ENCODE results near the gene RIPOR2. TPM values are rescaled to one million over a fixed set of nuclear protein-coding genes. Genes with fewer than 3 reads are reported as not detected.
A peak's percentile ranks its signal among the peaks of the same experiment; 100 is the strongest.

RIPOR2 gene
- total and polyA plus RNA-seq, 2 of the 13 experiments (the other 11 are each of a cell fraction or from before 2014, with no cell fraction given), result 0.02 to 0.05 TPM

DNA sequence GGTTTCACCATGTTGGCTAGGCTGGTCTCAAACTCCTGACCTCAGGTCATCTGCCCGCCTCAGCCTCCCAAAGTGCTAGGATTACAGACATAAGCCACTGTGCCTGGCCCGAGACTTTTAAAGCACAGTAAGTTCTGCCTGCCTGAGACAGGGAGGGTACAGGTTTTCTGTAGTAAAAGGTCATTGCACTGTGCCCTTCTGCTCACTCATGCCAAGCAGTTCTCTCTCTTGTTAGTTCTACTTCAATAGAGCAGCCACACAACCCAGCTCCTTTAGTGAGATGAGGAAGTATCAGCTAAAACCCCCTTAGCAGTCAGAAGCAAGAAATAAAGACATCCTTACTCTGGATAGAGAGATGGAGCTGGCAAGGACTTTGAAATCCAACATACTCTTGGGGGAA, 84.7 kb downstream of the RIPOR2 start (continued):
- TF ChIP-seq, protein P1, sequence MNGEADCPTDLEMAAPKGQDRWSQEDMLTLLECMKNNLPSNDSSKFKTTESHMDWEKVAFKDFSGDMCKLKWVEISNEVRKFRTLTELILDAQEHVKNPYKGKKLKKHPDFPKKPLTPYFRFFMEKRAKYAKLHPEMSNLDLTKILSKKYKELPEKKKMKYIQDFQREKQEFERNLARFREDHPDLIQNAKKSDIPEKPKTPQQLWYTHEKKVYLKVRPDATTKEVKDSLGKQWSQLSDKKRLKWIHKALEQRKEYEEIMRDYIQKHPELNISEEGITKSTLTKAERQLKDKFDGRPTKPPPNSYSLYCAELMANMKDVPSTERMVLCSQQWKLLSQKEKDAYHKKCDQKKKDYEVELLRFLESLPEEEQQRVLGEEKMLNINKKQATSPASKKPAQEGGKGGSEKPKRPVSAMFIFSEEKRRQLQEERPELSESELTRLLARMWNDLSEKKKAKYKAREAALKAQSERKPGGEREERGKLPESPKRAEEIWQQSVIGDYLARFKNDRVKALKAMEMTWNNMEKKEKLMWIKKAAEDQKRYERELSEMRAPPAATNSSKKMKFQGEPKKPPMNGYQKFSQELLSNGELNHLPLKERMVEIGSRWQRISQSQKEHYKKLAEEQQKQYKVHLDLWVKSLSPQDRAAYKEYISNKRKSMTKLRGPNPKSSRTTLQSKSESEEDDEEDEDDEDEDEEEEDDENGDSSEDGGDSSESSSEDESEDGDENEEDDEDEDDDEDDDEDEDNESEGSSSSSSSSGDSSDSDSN (CRISPR knock-in tag; IDR thresholded peaks at IDR 0.05), result no peak
- TF ChIP-seq ZNF12 (CRISPR knock-in tag; IDR thresholded peaks at IDR 0.05), result no peak

DNA sequence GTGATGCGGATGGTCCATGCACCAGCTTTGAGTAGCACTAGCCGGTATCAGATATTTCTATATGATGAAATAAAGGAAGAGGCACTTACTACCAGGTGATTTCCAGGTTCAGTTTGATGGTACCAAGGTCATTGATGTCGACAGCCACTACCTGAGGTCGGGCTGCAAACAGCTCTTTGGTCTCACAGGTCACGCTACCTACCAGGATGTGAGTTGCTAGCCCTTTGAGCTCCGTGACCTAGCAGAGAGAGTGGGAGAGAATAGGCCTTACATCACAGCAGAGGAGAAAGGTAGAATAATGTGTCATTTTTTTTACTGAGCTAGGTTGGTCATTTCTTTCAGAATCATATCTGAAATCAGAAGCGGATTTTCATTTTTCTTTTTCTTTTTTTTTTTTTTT, 86.0 kb downstream of the RIPOR2 start:
- H3K9ac ChIP-seq (ENCODE audit: insufficient read depth, low read depth, low read length), result no peak overlapping the region
- intact Hi-C loops (cut with micrococcal nuclease; ENCODE audit: unreplicated experiment), result no loop called here
- BruUV-seq (replicated peaks), result no TSS peak
- POLR2A ChIA-PET, result interaction anchor here (0.6 kb wide), 1 partner anchor 8 kb away, joined by 3 read pairs; no protein-coding TSS in a partner anchor
- CTCF ChIA-PET (ENCODE audit: low intra/inter-chr PET ratio, low total read pairs), result no interaction called here
- H3K4me3 ChIP-seq (replicated peaks in 1 of 3; ENCODE audit: insufficient read depth in 1 of 3, low read depth in 2 of 3, low read length in 3 of 3), result no peak overlapping the region
- peak; percentile 18 for DNase-seq (ENCODE audit: low spot score)
- H3K27me3 ChIP-seq (ENCODE audit: control insufficient read depth in 1 of 2, insufficient read depth in 2 of 2, low read length in 2 of 2), result peaks cover 0 to 5% of the 10 kb centered on the region in 2 experiments; a peak in 3 of 5 replicates
- H3K4me1 ChIP-seq (ENCODE audit: insufficient read depth, low read length), result peaks cover 7% of the 10 kb centered on the region; the same call in 1 of the 2 replicates
- FAIRE-seq, result no peak
- in situ Hi-C loops (cut with HindIII; ENCODE audit: extremely low pct_ligation_motif_present, low pct_unique_long_range_greater_than_20kb), result no loop called here
- no peak overlapping the region for H3K27ac ChIP-seq (ENCODE audit: extremely low read length, insufficient read depth, low read length)
- H3K9me3 ChIP-seq (ENCODE audit: low read length), result no peaks in the 10 kb centered on the region
- H4K20me1 ChIP-seq (ENCODE audit: insufficient read depth, low read length), result no peaks in the 10 kb centered on the region
- ATAC-seq, result peak; percentile 74
- H3K79me2 ChIP-seq (ENCODE audit: insufficient read depth, low read length), result no peaks in the 10 kb centered on the region
- H2AFZ ChIP-seq (ENCODE audit: low read length), result no peak overlapping the region
- 13% methylated on average over 7 of the region's 7 CpGs for WGBS (ENCODE audit: low lambda C conversion rate)
- no peaks in the 10 kb centered on the region for H3K36me3 ChIP-seq (replicated peaks in 1 of 2; ENCODE audit: control insufficient read depth in 1 of 2, insufficient read depth in 2 of 2, low read length in 2 of 2)
- H3K4me2 ChIP-seq (ENCODE audit: low read depth, low read length), result no peak overlapping the region
- TF ChIP-seq SALL1 (CRISPR knock-in tag; IDR thresholded peaks at IDR 0.05) (peak; percentile 42), ZBTB21 (CRISPR knock-in tag; IDR thresholded peaks at IDR 0.05) (0 out of 2 replicates have a peak, but pooled peaks have one; percentile 53), MTERF4 (CRISPR knock-in tag; IDR thresholded peaks at IDR 0.05) (no peak), SP140L (CRISPR knock-in tag; IDR thresholded peaks at IDR 0.05; ENCODE audit: borderline replicate concordance) (no peak), BHLHE40 (IDR thresholded peaks at IDR 0.05; ENCODE audit: low read length) (0 out of 2 replicates have a peak, but pooled peaks have one; percentile 5), MED1 (CRISPR knock-in tag; IDR thresholded peaks at IDR 0.05) (peak; percentile 46; the same call in 1 of the 2 replicates), MTA1 (CRISPR knock-in tag; IDR thresholded peaks at IDR 0.05; ENCODE audit: borderline replicate concordance) (no peak), SOX6 (IDR thresholded peaks at IDR 0.05) (no peak), SOX6 (CRISPR knock-in tag; IDR thresholded peaks at IDR 0.05) (0 out of 2 replicates have a peak, but pooled peaks have one; percentile 37), KLF9 (CRISPR knock-in tag; IDR thresholded peaks at IDR 0.05; ENCODE audit: low read depth) (no peak), ZSCAN22 (CRISPR knock-in tag; IDR thresholded peaks at IDR 0.05) (no peak), CEBPB (IDR thresholded peaks at IDR 0.05; ENCODE audit: borderline replicate concordance, low read depth, low read length) (peak; percentile 19; the same call in 1 of the 2 replicates), HDAC1 (CRISPR knock-in tag; IDR thresholded peaks at IDR 0.05) (0 out of 2 replicates have a peak, but pooled peaks have one; percentile 46), ESRRA (CRISPR knock-in tag; IDR thresholded peaks at IDR 0.05; ENCODE audit: low read depth) (peak; percentile 83; the same call in 1 of the 2 replicates), NR2F6 (IDR thresholded peaks at IDR 0.05) (no peak), NR2F6 (CRISPR knock-in tag; IDR thresholded peaks at IDR 0.05) (0 out of 2 replicates have a peak, but pooled peaks have one; percentile 24)
- TF ChIP-seq, protein P2, sequence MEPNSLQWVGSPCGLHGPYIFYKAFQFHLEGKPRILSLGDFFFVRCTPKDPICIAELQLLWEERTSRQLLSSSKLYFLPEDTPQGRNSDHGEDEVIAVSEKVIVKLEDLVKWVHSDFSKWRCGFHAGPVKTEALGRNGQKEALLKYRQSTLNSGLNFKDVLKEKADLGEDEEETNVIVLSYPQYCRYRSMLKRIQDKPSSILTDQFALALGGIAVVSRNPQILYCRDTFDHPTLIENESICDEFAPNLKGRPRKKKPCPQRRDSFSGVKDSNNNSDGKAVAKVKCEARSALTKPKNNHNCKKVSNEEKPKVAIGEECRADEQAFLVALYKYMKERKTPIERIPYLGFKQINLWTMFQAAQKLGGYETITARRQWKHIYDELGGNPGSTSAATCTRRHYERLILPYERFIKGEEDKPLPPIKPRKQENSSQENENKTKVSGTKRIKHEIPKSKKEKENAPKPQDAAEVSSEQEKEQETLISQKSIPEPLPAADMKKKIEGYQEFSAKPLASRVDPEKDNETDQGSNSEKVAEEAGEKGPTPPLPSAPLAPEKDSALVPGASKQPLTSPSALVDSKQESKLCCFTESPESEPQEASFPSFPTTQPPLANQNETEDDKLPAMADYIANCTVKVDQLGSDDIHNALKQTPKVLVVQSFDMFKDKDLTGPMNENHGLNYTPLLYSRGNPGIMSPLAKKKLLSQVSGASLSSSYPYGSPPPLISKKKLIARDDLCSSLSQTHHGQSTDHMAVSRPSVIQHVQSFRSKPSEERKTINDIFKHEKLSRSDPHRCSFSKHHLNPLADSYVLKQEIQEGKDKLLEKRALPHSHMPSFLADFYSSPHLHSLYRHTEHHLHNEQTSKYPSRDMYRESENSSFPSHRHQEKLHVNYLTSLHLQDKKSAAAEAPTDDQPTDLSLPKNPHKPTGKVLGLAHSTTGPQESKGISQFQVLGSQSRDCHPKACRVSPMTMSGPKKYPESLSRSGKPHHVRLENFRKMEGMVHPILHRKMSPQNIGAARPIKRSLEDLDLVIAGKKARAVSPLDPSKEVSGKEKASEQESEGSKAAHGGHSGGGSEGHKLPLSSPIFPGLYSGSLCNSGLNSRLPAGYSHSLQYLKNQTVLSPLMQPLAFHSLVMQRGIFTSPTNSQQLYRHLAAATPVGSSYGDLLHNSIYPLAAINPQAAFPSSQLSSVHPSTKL (CRISPR knock-in tag; IDR thresholded peaks at IDR 0.05), result 0 out of 2 replicates have a peak, but pooled peaks have one; percentile 14
